ENCODE results near the gene PID1. TPM values are rescaled to one million over a fixed set of nuclear protein-coding genes. Genes with fewer than 3 reads are reported as not detected.

PID1 gene
- polyA plus RNA-seq, 1 of the 3 experiments (the other 2 are of a cell fraction) = 0.16 TPM

DNA sequence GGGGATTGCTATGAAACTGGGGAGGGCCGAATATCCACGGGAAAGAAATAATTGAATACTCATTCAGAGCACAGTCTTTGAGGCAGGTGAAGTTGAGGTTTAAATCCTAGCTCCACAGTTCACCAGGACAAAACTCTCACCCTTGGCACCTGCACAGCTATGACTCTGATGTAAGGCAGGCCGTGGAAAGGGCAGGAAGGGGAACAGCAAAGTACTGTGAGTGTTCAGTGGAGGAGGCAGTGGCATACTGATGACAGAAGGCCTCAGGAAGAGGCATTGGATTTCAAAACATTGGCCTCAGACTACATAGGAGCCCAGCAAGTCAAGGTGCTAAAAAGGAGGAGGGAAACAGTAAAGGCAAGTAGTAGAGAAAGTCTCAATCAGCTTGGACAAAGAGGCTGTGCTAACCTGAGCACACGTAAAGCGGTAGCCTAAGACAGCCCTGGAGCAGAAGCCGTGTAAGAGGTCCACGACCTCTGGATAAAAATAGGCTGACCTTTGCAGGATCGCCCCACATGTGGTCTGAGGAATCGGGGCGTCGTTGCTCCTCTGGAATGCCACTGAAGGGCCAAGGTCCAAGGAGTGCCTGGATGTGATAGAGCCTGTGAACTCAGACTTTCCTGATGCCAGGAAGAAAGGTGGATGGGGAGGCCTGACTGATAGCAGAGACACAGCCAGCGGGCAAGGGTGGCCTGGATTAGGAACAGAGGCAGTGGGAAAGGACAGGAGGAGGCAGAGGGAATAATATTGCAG lies 243.6 kb downstream of the PID1 start:
- H3K9ac ChIP-seq = no peak overlapping the region
- ChIA-PET POLR2A (no interaction called here), CTCF (no interaction called here)
- H3K4me3 ChIP-seq (ENCODE audit: low read depth in 2 of 2, low read length in 1 of 2) = no peak overlapping the region
- no peak overlapping the region for H3K4me2 ChIP-seq
- H3K79me2 ChIP-seq (ENCODE audit: insufficient read depth) = no peaks in the 10 kb centered on the region
- 44% methylated on average over 12 of the region's 12 CpGs for WGBS (ENCODE audit: low lambda C conversion rate)
- no peaks in the 10 kb centered on the region for H3F3A ChIP-seq (replicated peaks; ENCODE audit: insufficient read depth)
- no peaks in the 10 kb centered on the region for H3K36me3 ChIP-seq (replicated peaks in 1 of 2; ENCODE audit: control insufficient read depth in 1 of 2, insufficient read depth in 2 of 2, low read length in 1 of 2)
- DNase-seq = no peak
- H3K9me2 ChIP-seq = no peaks in the 10 kb centered on the region
- TF ChIP-seq TEAD4 (IDR thresholded peaks at IDR 0.05; ENCODE audit: borderline replicate concordance, insufficient read depth) (no peak), YY1 (IDR thresholded peaks at IDR 0.05; ENCODE audit: low read depth) (no peak), NRF1 (IDR thresholded peaks at IDR 0.05; ENCODE audit: low read depth, low read length) (no peak), EP300 (IDR thresholded peaks at IDR 0.05; ENCODE audit: borderline replicate concordance in 1 of 2, low read depth in 1 of 2, low read length in 1 of 2) (no peak), RCOR1 (IDR thresholded peaks at IDR 0.05; ENCODE audit: low read length) (no peak), NFIC (IDR thresholded peaks at IDR 0.05; ENCODE audit: borderline replicate concordance) (no peak), ELF1 (IDR thresholded peaks at IDR 0.05) (no peak), MEF2A (IDR thresholded peaks at IDR 0.05; ENCODE audit: borderline replicate concordance, low read depth) (no peak), GABPA (IDR thresholded peaks at IDR 0.05; ENCODE audit: low read depth) (no peak)
- TF ChIP-seq, protein P1, sequence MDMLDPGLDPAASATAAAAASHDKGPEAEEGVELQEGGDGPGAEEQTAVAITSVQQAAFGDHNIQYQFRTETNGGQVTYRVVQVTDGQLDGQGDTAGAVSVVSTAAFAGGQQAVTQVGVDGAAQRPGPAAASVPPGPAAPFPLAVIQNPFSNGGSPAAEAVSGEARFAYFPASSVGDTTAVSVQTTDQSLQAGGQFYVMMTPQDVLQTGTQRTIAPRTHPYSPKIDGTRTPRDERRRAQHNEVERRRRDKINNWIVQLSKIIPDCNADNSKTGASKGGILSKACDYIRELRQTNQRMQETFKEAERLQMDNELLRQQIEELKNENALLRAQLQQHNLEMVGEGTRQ (IDR thresholded peaks at IDR 0.05; ENCODE audit: borderline replicate concordance, low read depth, low read length) = no peak
- TF ChIP-seq, protein P2, sequence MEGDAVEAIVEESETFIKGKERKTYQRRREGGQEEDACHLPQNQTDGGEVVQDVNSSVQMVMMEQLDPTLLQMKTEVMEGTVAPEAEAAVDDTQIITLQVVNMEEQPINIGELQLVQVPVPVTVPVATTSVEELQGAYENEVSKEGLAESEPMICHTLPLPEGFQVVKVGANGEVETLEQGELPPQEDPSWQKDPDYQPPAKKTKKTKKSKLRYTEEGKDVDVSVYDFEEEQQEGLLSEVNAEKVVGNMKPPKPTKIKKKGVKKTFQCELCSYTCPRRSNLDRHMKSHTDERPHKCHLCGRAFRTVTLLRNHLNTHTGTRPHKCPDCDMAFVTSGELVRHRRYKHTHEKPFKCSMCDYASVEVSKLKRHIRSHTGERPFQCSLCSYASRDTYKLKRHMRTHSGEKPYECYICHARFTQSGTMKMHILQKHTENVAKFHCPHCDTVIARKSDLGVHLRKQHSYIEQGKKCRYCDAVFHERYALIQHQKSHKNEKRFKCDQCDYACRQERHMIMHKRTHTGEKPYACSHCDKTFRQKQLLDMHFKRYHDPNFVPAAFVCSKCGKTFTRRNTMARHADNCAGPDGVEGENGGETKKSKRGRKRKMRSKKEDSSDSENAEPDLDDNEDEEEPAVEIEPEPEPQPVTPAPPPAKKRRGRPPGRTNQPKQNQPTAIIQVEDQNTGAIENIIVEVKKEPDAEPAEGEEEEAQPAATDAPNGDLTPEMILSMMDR (IDR thresholded peaks at IDR 0.05) = no peak
- TF ChIP-seq, protein P3, sequence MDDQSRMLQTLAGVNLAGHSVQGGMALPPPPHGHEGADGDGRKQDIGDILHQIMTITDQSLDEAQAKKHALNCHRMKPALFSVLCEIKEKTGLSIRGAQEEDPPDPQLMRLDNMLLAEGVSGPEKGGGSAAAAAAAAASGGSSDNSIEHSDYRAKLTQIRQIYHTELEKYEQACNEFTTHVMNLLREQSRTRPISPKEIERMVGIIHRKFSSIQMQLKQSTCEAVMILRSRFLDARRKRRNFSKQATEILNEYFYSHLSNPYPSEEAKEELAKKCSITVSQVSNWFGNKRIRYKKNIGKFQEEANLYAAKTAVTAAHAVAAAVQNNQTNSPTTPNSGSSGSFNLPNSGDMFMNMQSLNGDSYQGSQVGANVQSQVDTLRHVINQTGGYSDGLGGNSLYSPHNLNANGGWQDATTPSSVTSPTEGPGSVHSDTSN (IDR thresholded peaks at IDR 0.05) = no peak
- H3K9me3 ChIP-seq = no peaks in the 10 kb centered on the region; the same call in 1 of the 2 replicates
- H4K20me1 ChIP-seq (ENCODE audit: insufficient read depth) = no peaks in the 10 kb centered on the region
- H3K4me1 ChIP-seq (ENCODE audit: control insufficient read depth in 1 of 2, insufficient read depth in 2 of 2, low read depth in 1 of 2, low read length in 1 of 2) = no peaks in the 10 kb centered on the region
- no peak overlapping the region for H2AFZ ChIP-seq (ENCODE audit: low read depth)
- H3K27me3 ChIP-seq (ENCODE audit: insufficient read depth) = no peaks in the 10 kb centered on the region
- no peak overlapping the region for H3K27ac ChIP-seq (ENCODE audit: low read depth in 2 of 2, low read length in 1 of 2)

DNA sequence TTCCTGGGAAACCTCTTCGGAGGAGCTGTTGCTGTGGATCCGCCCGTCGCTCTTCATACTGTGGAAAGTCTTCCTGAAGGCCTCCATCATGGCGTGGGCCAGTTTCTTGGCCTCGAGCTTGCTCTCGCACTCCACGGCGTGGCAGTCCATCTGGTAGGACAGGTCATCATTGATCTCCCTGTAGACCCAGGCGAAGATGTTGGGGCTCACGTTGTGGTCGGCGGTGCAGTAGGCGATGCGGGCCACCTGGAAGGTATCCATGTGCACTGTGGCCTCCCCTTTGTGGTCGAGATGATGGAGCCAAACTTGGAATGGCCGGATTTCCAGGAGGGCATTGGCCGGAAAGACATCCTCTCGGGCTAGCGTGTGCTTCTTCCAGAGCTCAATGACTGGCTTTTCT lies 245.4 kb downstream of the PID1 start:
- DNase-seq = no peak
- no peak overlapping the region for H3K4me3 ChIP-seq (ENCODE audit: low read depth in 2 of 2, low read length in 1 of 2)
- POLR2A ChIA-PET = no interaction called here
- CTCF ChIA-PET = interaction anchor here (0.8 kb wide), 1 partner anchor 17 kb away, joined by 3 read pairs; no protein-coding TSS in a partner anchor
- no peaks in the 10 kb centered on the region; the same call in 1 of the 2 replicates for H3K9me3 ChIP-seq
- H3K9me2 ChIP-seq = no peaks in the 10 kb centered on the region
- H3K36me3 ChIP-seq (replicated peaks in 1 of 2; ENCODE audit: control insufficient read depth in 1 of 2, insufficient read depth in 2 of 2, low read length in 1 of 2) = no peaks in the 10 kb centered on the region
- H3K4me2 ChIP-seq = no peak overlapping the region
- no peak overlapping the region for H3K9ac ChIP-seq
- 57% methylated on average over 12 of the region's 20 CpGs for WGBS (ENCODE audit: low lambda C conversion rate)
- no peaks in the 10 kb centered on the region for H3K27me3 ChIP-seq (ENCODE audit: insufficient read depth)
- no peak overlapping the region for H2AFZ ChIP-seq (ENCODE audit: low read depth)
- no peaks in the 10 kb centered on the region for H3K79me2 ChIP-seq (ENCODE audit: insufficient read depth)
- H3K4me1 ChIP-seq (ENCODE audit: control insufficient read depth in 1 of 2, insufficient read depth in 2 of 2, low read depth in 1 of 2, low read length in 1 of 2) = no peaks in the 10 kb centered on the region
- no peak for TF ChIP-seq RCOR1 (IDR thresholded peaks at IDR 0.05; ENCODE audit: low read length)
- TF ChIP-seq, protein P1 (IDR thresholded peaks at IDR 0.05; ENCODE audit: borderline replicate concordance, low read depth, low read length) = no peak
- TF ChIP-seq, protein P4, sequence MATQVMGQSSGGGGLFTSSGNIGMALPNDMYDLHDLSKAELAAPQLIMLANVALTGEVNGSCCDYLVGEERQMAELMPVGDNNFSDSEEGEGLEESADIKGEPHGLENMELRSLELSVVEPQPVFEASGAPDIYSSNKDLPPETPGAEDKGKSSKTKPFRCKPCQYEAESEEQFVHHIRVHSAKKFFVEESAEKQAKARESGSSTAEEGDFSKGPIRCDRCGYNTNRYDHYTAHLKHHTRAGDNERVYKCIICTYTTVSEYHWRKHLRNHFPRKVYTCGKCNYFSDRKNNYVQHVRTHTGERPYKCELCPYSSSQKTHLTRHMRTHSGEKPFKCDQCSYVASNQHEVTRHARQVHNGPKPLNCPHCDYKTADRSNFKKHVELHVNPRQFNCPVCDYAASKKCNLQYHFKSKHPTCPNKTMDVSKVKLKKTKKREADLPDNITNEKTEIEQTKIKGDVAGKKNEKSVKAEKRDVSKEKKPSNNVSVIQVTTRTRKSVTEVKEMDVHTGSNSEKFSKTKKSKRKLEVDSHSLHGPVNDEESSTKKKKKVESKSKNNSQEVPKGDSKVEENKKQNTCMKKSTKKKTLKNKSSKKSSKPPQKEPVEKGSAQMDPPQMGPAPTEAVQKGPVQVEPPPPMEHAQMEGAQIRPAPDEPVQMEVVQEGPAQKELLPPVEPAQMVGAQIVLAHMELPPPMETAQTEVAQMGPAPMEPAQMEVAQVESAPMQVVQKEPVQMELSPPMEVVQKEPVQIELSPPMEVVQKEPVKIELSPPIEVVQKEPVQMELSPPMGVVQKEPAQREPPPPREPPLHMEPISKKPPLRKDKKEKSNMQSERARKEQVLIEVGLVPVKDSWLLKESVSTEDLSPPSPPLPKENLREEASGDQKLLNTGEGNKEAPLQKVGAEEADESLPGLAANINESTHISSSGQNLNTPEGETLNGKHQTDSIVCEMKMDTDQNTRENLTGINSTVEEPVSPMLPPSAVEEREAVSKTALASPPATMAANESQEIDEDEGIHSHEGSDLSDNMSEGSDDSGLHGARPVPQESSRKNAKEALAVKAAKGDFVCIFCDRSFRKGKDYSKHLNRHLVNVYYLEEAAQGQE (IDR thresholded peaks at IDR 0.05; ENCODE audit: low read depth, low read length) = no peak
- no peak for TF ChIP-seq FOXJ3 (CRISPR knock-in tag; IDR thresholded peaks at IDR 0.05)
- TF ChIP-seq, protein P5, sequence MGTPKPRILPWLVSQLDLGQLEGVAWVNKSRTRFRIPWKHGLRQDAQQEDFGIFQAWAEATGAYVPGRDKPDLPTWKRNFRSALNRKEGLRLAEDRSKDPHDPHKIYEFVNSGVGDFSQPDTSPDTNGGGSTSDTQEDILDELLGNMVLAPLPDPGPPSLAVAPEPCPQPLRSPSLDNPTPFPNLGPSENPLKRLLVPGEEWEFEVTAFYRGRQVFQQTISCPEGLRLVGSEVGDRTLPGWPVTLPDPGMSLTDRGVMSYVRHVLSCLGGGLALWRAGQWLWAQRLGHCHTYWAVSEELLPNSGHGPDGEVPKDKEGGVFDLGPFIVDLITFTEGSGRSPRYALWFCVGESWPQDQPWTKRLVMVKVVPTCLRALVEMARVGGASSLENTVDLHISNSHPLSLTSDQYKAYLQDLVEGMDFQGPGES (IDR thresholded peaks at IDR 0.05; ENCODE audit: low read depth, low read length) = no peak
- H3K27ac ChIP-seq (ENCODE audit: low read depth in 2 of 2, low read length in 1 of 2) = no peak overlapping the region
- H3F3A ChIP-seq (replicated peaks; ENCODE audit: insufficient read depth) = no peaks in the 10 kb centered on the region
- H4K20me1 ChIP-seq (ENCODE audit: insufficient read depth) = no peaks in the 10 kb centered on the region
